Measurements from ENCODE around the gene GPR137. TPM values are rescaled to one million over a fixed set of nuclear protein-coding genes. Genes with fewer than 3 reads are reported as not detected.
A peak's percentile ranks its signal among the peaks of the same experiment; 100 is the strongest.

The GPR137 gene
- total RNA-seq, 1 experiment from 2014 or later = 51.8 TPM

- no peak overlapping the region for H3K27ac Mint-ChIP-seq
- no peak for DNase-seq (ENCODE audit: low spot score)
- TF ChIP-seq ZNF512 (CRISPR knock-in tag; IDR thresholded peaks at IDR 0.05; ENCODE audit: borderline replicate concordance) (no peak), ELF4 (CRISPR knock-in tag; IDR thresholded peaks at IDR 0.05; ENCODE audit: low read depth) (no peak), JUN (CRISPR knock-in tag; IDR thresholded peaks at IDR 0.05) (no peak), E2F1 (CRISPR knock-in tag; IDR thresholded peaks at IDR 0.05) (no peak)
- TF ChIP-seq, protein P1, sequence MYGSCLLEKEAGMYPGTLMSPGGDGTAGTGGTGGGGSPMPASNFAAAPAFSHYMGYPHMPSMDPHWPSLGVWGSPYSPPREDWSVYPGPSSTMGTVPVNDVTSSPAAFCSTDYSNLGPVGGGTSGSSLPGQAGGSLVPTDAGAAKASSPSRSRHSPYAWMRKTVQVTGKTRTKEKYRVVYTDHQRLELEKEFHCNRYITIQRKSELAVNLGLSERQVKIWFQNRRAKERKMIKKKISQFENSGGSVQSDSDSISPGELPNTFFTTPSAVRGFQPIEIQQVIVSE (CRISPR knock-in tag; IDR thresholded peaks at IDR 0.05; ENCODE audit: borderline replicate concordance) = no peak
- TF ChIP-seq, protein P2, sequence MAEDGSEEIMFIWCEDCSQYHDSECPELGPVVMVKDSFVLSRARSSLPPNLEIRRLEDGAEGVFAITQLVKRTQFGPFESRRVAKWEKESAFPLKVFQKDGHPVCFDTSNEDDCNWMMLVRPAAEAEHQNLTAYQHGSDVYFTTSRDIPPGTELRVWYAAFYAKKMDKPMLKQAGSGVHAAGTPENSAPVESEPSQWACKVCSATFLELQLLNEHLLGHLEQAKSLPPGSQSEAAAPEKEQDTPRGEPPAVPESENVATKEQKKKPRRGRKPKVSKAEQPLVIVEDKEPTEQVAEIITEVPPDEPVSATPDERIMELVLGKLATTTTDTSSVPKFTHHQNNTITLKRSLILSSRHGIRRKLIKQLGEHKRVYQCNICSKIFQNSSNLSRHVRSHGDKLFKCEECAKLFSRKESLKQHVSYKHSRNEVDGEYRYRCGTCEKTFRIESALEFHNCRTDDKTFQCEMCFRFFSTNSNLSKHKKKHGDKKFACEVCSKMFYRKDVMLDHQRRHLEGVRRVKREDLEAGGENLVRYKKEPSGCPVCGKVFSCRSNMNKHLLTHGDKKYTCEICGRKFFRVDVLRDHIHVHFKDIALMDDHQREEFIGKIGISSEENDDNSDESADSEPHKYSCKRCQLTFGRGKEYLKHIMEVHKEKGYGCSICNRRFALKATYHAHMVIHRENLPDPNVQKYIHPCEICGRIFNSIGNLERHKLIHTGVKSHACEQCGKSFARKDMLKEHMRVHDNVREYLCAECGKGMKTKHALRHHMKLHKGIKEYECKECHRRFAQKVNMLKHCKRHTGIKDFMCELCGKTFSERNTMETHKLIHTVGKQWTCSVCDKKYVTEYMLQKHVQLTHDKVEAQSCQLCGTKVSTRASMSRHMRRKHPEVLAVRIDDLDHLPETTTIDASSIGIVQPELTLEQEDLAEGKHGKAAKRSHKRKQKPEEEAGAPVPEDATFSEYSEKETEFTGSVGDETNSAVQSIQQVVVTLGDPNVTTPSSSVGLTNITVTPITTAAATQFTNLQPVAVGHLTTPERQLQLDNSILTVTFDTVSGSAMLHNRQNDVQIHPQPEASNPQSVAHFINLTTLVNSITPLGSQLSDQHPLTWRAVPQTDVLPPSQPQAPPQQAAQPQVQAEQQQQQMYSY (CRISPR knock-in tag; IDR thresholded peaks at IDR 0.05) = peak; percentile 18; the same call in 1 of the 2 replicates
- TF ChIP-seq, protein P3, sequence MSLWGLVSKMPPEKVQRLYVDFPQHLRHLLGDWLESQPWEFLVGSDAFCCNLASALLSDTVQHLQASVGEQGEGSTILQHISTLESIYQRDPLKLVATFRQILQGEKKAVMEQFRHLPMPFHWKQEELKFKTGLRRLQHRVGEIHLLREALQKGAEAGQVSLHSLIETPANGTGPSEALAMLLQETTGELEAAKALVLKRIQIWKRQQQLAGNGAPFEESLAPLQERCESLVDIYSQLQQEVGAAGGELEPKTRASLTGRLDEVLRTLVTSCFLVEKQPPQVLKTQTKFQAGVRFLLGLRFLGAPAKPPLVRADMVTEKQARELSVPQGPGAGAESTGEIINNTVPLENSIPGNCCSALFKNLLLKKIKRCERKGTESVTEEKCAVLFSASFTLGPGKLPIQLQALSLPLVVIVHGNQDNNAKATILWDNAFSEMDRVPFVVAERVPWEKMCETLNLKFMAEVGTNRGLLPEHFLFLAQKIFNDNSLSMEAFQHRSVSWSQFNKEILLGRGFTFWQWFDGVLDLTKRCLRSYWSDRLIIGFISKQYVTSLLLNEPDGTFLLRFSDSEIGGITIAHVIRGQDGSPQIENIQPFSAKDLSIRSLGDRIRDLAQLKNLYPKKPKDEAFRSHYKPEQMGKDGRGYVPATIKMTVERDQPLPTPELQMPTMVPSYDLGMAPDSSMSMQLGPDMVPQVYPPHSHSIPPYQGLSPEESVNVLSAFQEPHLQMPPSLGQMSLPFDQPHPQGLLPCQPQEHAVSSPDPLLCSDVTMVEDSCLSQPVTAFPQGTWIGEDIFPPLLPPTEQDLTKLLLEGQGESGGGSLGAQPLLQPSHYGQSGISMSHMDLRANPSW (CRISPR knock-in tag; conservative IDR thresholded peaks at IDR 0.05; ENCODE audit: low read depth) = no peak
- no peaks in the 10 kb centered on the region for H3K9me3 Mint-ChIP-seq
- ATAC-seq = no peak
- H3K27me3 Mint-ChIP-seq (ENCODE audit: low read depth) = peaks cover 42% of the 10 kb centered on the region
- H3K4me1 Mint-ChIP-seq = peaks cover 12% of the 10 kb centered on the region
- H3K36me3 Mint-ChIP-seq = no peaks in the 10 kb centered on the region
- ChIA-PET CTCF (interaction anchor here (0.6 to 12.5 kb wide), 2 partner anchors 15 to 335 kb away, joined by 3 to 151 read pairs; partner anchors contain the start of gene ESRRA), POLR2A (no interaction called here)
- no peak overlapping the region for H3K4me3 Mint-ChIP-seq
Observed at GRCh38 chr11:64288353-64288750, 2.7 kb downstream of the GPR137 start.

DNA sequence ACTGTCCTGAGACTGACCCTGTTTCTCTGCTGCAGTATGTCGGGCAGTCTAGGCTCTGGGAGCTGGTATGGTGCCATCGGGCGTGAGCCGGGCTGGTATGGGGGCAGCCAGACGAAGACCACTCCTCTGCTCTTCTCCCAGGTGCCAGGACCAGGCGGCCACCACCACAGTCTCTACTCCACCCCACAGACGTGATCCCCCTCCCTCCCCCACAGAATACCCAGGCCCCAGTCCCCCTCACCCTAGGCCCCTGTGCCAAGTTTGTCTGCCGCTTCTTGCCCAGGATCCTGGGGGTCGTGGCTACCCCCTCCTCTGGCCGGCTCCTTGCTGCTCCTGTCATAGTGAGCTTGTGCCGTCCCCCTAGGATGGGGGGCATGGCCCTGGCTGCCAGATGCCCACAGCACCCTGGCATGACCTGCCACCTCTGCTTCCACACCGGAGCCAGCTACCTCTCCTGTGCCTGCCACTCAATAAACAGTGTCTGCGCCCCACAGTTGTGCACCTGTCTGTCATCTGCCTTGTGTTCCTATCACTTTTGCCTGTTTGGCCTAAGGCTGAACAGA is 3.4 kb downstream of the GPR137 start:
- DNase-seq (ENCODE audit: low spot score) = no peak
- Mint-ChIP-seq H3K36me3 (no peaks in the 10 kb centered on the region), H3K9me3 (no peaks in the 10 kb centered on the region), H3K27me3 (ENCODE audit: low read depth) (peaks cover 49% of the 10 kb centered on the region), H3K4me1 (peaks cover 12% of the 10 kb centered on the region), H3K4me3 (no peak overlapping the region), H3K27ac (no peak overlapping the region)
- CTCF ChIA-PET = interaction anchor here (0.6 to 12.5 kb wide), 5 partner anchors 14 to 334 kb away, joined by 3 to 151 read pairs (median 3); partner anchors contain the start of genes ESRRA and PLCB3
- POLR2A ChIA-PET = interaction anchor here (0.8 kb wide), 1 partner anchor 72 kb away, joined by 3 read pairs; no protein-coding TSS in a partner anchor
- ATAC-seq = no peak
- TF ChIP-seq RELA (CRISPR knock-in tag; IDR thresholded peaks at IDR 0.05; ENCODE audit: borderline replicate concordance) = no peak
- no peak for TF ChIP-seq ZNF416 (CRISPR knock-in tag; IDR thresholded peaks at IDR 0.05)
- no peak for TF ChIP-seq NR1H2 (CRISPR knock-in tag; IDR thresholded peaks at IDR 0.05)
- TF ChIP-seq, protein P4, sequence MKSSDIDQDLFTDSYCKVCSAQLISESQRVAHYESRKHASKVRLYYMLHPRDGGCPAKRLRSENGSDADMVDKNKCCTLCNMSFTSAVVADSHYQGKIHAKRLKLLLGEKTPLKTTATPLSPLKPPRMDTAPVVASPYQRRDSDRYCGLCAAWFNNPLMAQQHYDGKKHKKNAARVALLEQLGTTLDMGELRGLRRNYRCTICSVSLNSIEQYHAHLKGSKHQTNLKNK (CRISPR knock-in tag; IDR thresholded peaks at IDR 0.05) = no peak
- TF ChIP-seq, protein P5, sequence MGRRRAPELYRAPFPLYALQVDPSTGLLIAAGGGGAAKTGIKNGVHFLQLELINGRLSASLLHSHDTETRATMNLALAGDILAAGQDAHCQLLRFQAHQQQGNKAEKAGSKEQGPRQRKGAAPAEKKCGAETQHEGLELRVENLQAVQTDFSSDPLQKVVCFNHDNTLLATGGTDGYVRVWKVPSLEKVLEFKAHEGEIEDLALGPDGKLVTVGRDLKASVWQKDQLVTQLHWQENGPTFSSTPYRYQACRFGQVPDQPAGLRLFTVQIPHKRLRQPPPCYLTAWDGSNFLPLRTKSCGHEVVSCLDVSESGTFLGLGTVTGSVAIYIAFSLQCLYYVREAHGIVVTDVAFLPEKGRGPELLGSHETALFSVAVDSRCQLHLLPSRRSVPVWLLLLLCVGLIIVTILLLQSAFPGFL (CRISPR knock-in tag; IDR thresholded peaks at IDR 0.05; ENCODE audit: borderline replicate concordance) = no peak
- TF ChIP-seq E2F4 (CRISPR knock-in tag; IDR thresholded peaks at IDR 0.05; ENCODE audit: borderline replicate concordance, low read depth) = no peak
- no peak for TF ChIP-seq E2F5 (CRISPR knock-in tag; IDR thresholded peaks at IDR 0.05)
- no peak for TF ChIP-seq TEAD4 (CRISPR knock-in tag; IDR thresholded peaks at IDR 0.05)
- TF ChIP-seq, protein P3 (CRISPR knock-in tag; conservative IDR thresholded peaks at IDR 0.05; ENCODE audit: low read depth) = no peak
- no peak for TF ChIP-seq ELF4 (CRISPR knock-in tag; IDR thresholded peaks at IDR 0.05; ENCODE audit: low read depth)
